ENCODE measurements around the gene ZNF768.

DNA sequence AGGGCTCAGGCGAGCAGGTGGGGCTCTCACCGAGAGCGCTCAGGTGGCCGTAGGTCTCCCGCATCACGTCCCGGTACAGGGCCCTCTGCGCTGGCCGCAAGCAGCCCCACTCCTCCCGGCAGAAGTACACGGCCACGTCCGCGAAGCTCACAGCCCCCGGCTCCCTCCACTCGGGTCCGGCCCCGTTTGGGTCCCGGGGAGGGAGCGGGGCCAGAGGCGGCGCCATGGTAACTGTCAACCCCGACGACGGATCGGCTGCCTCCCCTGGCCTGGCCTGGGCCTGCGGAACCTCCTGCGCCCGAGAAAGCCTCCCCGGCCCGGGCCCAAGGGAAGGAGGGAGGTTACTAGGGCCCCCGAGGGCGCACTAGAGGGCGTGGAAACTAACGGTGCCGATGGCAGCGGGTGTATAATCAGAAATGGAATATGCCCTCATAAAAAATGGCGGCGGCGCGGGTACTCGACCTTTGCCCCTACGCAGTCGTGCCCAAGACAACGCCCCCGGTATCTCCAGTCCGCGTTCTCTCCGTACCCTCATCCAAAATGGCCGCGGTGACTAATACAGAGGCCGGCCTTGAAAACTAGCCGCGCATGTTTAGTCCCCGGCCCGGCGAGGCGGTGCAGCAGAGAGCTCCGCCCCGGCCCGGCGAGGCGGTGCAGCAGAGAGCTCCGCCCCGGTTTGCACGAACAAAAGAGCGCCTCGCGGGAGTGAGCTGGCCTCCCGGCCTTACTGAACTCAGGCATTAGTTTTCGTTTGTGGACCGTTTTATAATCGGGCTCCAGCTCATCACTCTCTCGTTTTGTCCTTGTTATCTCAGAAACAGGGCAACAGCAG lies 31.8 kb upstream of the ZNF768 start, which contains the start of gene ZNF764:
- TF ChIP-seq, protein P1, sequence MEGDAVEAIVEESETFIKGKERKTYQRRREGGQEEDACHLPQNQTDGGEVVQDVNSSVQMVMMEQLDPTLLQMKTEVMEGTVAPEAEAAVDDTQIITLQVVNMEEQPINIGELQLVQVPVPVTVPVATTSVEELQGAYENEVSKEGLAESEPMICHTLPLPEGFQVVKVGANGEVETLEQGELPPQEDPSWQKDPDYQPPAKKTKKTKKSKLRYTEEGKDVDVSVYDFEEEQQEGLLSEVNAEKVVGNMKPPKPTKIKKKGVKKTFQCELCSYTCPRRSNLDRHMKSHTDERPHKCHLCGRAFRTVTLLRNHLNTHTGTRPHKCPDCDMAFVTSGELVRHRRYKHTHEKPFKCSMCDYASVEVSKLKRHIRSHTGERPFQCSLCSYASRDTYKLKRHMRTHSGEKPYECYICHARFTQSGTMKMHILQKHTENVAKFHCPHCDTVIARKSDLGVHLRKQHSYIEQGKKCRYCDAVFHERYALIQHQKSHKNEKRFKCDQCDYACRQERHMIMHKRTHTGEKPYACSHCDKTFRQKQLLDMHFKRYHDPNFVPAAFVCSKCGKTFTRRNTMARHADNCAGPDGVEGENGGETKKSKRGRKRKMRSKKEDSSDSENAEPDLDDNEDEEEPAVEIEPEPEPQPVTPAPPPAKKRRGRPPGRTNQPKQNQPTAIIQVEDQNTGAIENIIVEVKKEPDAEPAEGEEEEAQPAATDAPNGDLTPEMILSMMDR (IDR thresholded peaks at IDR 0.05): no peak
- no peak for TF ChIP-seq POLR2A (IDR thresholded peaks at IDR 0.05)
- TF ChIP-seq POLR2AphosphoS5 (IDR thresholded peaks at IDR 0.05): peak in 2 of 3 donors; percentile 49 to 58

Data from suprapubic skin (tissue), 4 donors.